BLaER1 (cell line): ENCODE results near the gene VSTM4.

ENCODE experiments used
- H3K27ac ChIP-seq: shearing (Covaris generic); formaldehyde crosslinking; 2 replicates; pipeline ENCODE4 v1.8.1; 2022
- H3K27me3 ChIP-seq: shearing (Covaris generic); formaldehyde crosslinking; 2 replicates; pipeline ENCODE4 v1.8.1; 2022
- H3K36me3 ChIP-seq: shearing (Covaris generic); formaldehyde crosslinking; 2 replicates; pipeline ENCODE4 v1.8.1; 2022
- H3K4me1 ChIP-seq: shearing (Covaris generic); formaldehyde crosslinking; 2 replicates; pipeline ENCODE4 v1.8.1; 2022
- H3K4me2 ChIP-seq: shearing (Covaris generic); formaldehyde crosslinking; 2 replicates; pipeline ENCODE4 v1.8.1; 2022
- H3K4me3 ChIP-seq: shearing (Covaris generic); formaldehyde crosslinking; 2 replicates; pipeline ENCODE4 v1.8.1; 2022
- H3K9ac ChIP-seq: shearing (Covaris generic); formaldehyde crosslinking; 2 replicates; pipeline ENCODE4 v1.8.1; 2022
- H3K9me3 ChIP-seq: shearing (Covaris generic); formaldehyde crosslinking; 2 replicates; pipeline ENCODE4 v1.8.1; 2022
- H4K20me1 ChIP-seq: shearing (Covaris generic); formaldehyde crosslinking; 2 replicates; pipeline ENCODE4 v1.8.1; 2022
- Cebpa-rat ChIP-seq: shearing (Covaris generic); IDR thresholded peaks from 2 replicates; pipeline ENCODE4 v1.8.1; 2022

Gene VSTM4

GRCh38 chr10:49144058-49144720, 28.9 kb upstream of the VSTM4 start:
- Histone ChIP-seq H3K4me1 (peaks cover 5% of the 10 kb centered on the region; the same call in 1 of the 2 replicates), H3K9me3 (peaks cover 19% of the 10 kb centered on the region), H3K4me2 (no peak overlapping the region), H3K27ac (no peak overlapping the region), H3K27me3 (no peaks in the 10 kb centered on the region), H3K4me3 (no peak overlapping the region), H4K20me1 (no peaks in the 10 kb centered on the region), H3K36me3 (no peaks in the 10 kb centered on the region), H3K9ac (no peak overlapping the region)
- TF ChIP-seq Cebpa-rat: no peak

- Histone ChIP-seq H3K4me2 (no peak overlapping the region), H3K9me3 (peaks cover 17% of the 10 kb centered on the region), H3K36me3 (no peaks in the 10 kb centered on the region), H3K27me3 (no peaks in the 10 kb centered on the region), H3K4me3 (no peak overlapping the region), H3K9ac (no peak overlapping the region), H3K27ac (no peak overlapping the region), H4K20me1 (no peaks in the 10 kb centered on the region), H3K4me1 (peaks cover 15% of the 10 kb centered on the region; the same call in 1 of the 2 replicates)
- no peak for TF ChIP-seq Cebpa-rat
Observed at GRCh38 chr10:49143249-49143648, 27.9 kb upstream of the VSTM4 start.

GRCh38 chr10:49141541-49142332, 26.4 kb upstream of the VSTM4 start:
- no peaks in the 10 kb centered on the region for H3K27me3 ChIP-seq
- H3K4me3 ChIP-seq: no peak overlapping the region
- H3K27ac ChIP-seq: no peak overlapping the region
- no peak overlapping the region for H3K9ac ChIP-seq
- H3K9me3 ChIP-seq: peaks cover 12% of the 10 kb centered on the region
- H3K4me1 ChIP-seq: peaks cover 15% of the 10 kb centered on the region; the same call in 1 of the 2 replicates
- no peaks in the 10 kb centered on the region for H4K20me1 ChIP-seq
- no peak for TF ChIP-seq Cebpa-rat
- no peaks in the 10 kb centered on the region for H3K36me3 ChIP-seq
- no peak overlapping the region for H3K4me2 ChIP-seq

- Histone ChIP-seq H3K9me3 (peaks cover 15% of the 10 kb centered on the region), H3K4me2 (no peak overlapping the region), H3K4me3 (no peak overlapping the region), H3K4me1 (peaks cover 21% of the 10 kb centered on the region), H3K27ac (no peak overlapping the region), H4K20me1 (no peaks in the 10 kb centered on the region), H3K36me3 (no peaks in the 10 kb centered on the region), H3K27me3 (no peaks in the 10 kb centered on the region), H3K9ac (no peak overlapping the region)
- TF ChIP-seq Cebpa-rat: no peak
Observed at GRCh38 chr10:49140304-49141177, 25.2 kb upstream of the VSTM4 start.

GRCh38 chr10:49139846-49140195, 24.5 kb upstream of the VSTM4 start:
- H3K4me3 ChIP-seq: no peak overlapping the region
- H3K9me3 ChIP-seq: peaks cover 15% of the 10 kb centered on the region
- no peaks in the 10 kb centered on the region for H3K36me3 ChIP-seq
- H4K20me1 ChIP-seq: no peaks in the 10 kb centered on the region
- no peak overlapping the region for H3K27ac ChIP-seq
- H3K27me3 ChIP-seq: no peaks in the 10 kb centered on the region
- H3K4me2 ChIP-seq: no peak overlapping the region
- peaks cover 28% of the 10 kb centered on the region for H3K4me1 ChIP-seq
- no peak overlapping the region for H3K9ac ChIP-seq
- TF ChIP-seq Cebpa-rat: no peak

GRCh38 chr10:49139028-49139845, 23.9 kb upstream of the VSTM4 start:
- Histone ChIP-seq H3K36me3 (no peaks in the 10 kb centered on the region), H4K20me1 (no peaks in the 10 kb centered on the region), H3K9me3 (peaks cover 15% of the 10 kb centered on the region), H3K9ac (no peak overlapping the region), H3K4me3 (no peak overlapping the region), H3K27me3 (no peaks in the 10 kb centered on the region), H3K4me1 (peaks cover 34% of the 10 kb centered on the region), H3K4me2 (peak overlapping the region; percentile 8; the same call in 1 of the 2 replicates), H3K27ac (no peak overlapping the region)
- TF ChIP-seq Cebpa-rat: no peak

- Histone ChIP-seq H4K20me1 (no peaks in the 10 kb centered on the region), H3K4me2 (peak overlapping the region; percentile 8; the same call in 1 of the 2 replicates), H3K36me3 (no peaks in the 10 kb centered on the region), H3K27ac (no peak overlapping the region), H3K9ac (no peak overlapping the region), H3K9me3 (peaks cover 15% of the 10 kb centered on the region), H3K4me1 (peaks cover 36% of the 10 kb centered on the region), H3K4me3 (no peak overlapping the region), H3K27me3 (no peaks in the 10 kb centered on the region)
- no peak for TF ChIP-seq Cebpa-rat
Observed at GRCh38 chr10:49138361-49138891, 23.1 kb upstream of the VSTM4 start.

- Histone ChIP-seq H3K4me2 (no peak overlapping the region), H3K36me3 (no peaks in the 10 kb centered on the region), H4K20me1 (no peaks in the 10 kb centered on the region)
Observed at GRCh38 chr10:49136525-49136924, 21.2 kb upstream of the VSTM4 start.

More at GRCh38 chr10:49136525-49136924, 21.2 kb upstream of the VSTM4 start:
- H3K9ac ChIP-seq: no peak overlapping the region
- H3K27me3 ChIP-seq: no peaks in the 10 kb centered on the region
- H3K27ac ChIP-seq: no peak overlapping the region
- peaks cover 15% of the 10 kb centered on the region for H3K9me3 ChIP-seq
- peaks cover 36% of the 10 kb centered on the region for H3K4me1 ChIP-seq
- no peak for TF ChIP-seq Cebpa-rat
- H3K4me3 ChIP-seq: no peak overlapping the region
